Caco-2 (cell line): Measurements from ENCODE around the gene BARHL1. TPM values are rescaled to one million over a fixed set of nuclear protein-coding genes. Genes with fewer than 3 reads are reported as not detected.

Experiments used
- Bru-seq: library from RNA; stranded (reverse); fragments of 400-500 nt; gene quantifications from one replicate; lab custom pipeline; 2021; lab: Mats Ljungman, UMichigan
- BruChase-seq, 2 experiments: library from RNA; stranded (reverse); fragments of 400-500 nt; gene quantifications; one replicate each; lab custom pipeline; 2021; lab: Mats Ljungman, UMichigan
- BruUV-seq: library from RNA; stranded (reverse); fragments of 400-500 nt; replicated peaks from 2 replicates; lab custom pipeline; 2021; lab: Mats Ljungman, UMichigan
- CTCF ChIA-PET: fragments of 300-600 bp; sonication (Branson Sonifier 250); formaldehyde crosslinking; loops from one replicate; lab custom pipeline; 2022; ENCODE audit warnings: antibody characterized with exemption; lab: Charles Lee
- POLR2A ChIA-PET: fragments of 300-600 bp; sonication (Branson Sonifier 250); formaldehyde crosslinking; loops from one replicate; lab custom pipeline; 2022; ENCODE audit warnings: antibody characterized with exemption; lab: Charles Lee
- DNase-seq, 2 experiments: peaks; one replicate each; pipeline versions ENCODE4 v3.0.0 to v3.0.0-alpha.2; 2020 to 2022
- H3K27me3 ChIP-seq: replicated peaks from 2 replicates; pipeline ENCODE4 v1.6.0; 2011; ENCODE audit warnings: low read length; ENCODE audit not compliant: control insufficient read depth, insufficient read depth
- H3K36me3 ChIP-seq: 2 replicates; pipeline ENCODE4 v1.5.1; 2011; ENCODE audit warnings: low read length; ENCODE audit not compliant: control insufficient read depth, insufficient read depth
- H3K4me1 ChIP-seq: fragments of 250-450 bp; sonication (Bioruptor Pico); 2 replicates; pipeline ENCODE4 v1.5.1; 2020; ENCODE audit warnings: mild to moderate bottlenecking
- H3K4me3 ChIP-seq: 2 replicates; pipeline ENCODE4 v1.5.1; 2011; ENCODE audit warnings: low read depth, mild to moderate bottlenecking, control low read depth, low read length
- H3K9me3 ChIP-seq: fragments of 250-450 bp; sonication (Bioruptor Pico); 2 replicates; pipeline ENCODE4 v1.5.1; 2020; ENCODE audit warnings: mild to moderate bottlenecking, moderate library complexity
- H3K27ac Mint-ChIP-seq: one replicate; pipeline ENCODE4 v1.8.0; 2022; ENCODE audit warnings: mixed read lengths; ENCODE audit not compliant: unreplicated experiment
- H3K27me3 Mint-ChIP-seq: one replicate; pipeline ENCODE4 v1.8.0; 2022; ENCODE audit warnings: mixed read lengths; ENCODE audit not compliant: insufficient read depth, unreplicated experiment
- H3K36me3 Mint-ChIP-seq: one replicate; pipeline ENCODE4 v1.8.0; 2022; ENCODE audit warnings: mild to moderate bottlenecking, mixed read lengths; ENCODE audit not compliant: insufficient read depth, unreplicated experiment
- H3K4me1 Mint-ChIP-seq: one replicate; pipeline ENCODE4 v1.8.0; 2022; ENCODE audit warnings: low read depth, mixed read lengths; ENCODE audit not compliant: unreplicated experiment
- H3K4me3 Mint-ChIP-seq: one replicate; pipeline ENCODE4 v1.8.0; 2022; ENCODE audit warnings: mild to moderate bottlenecking, moderate library complexity, mixed read lengths; ENCODE audit not compliant: unreplicated experiment
- H3K9me3 Mint-ChIP-seq: one replicate; pipeline ENCODE4 v1.8.0; 2022; ENCODE audit warnings: mixed read lengths; ENCODE audit not compliant: unreplicated experiment
- intact Hi-C: fragments of 100-400 bp; cut with micrococcal nuclease; formaldehyde crosslinking; loops from one replicate; pipeline ENCODE4 v1.10.0; 2022; ENCODE audit not compliant: unreplicated experiment
- long read RNA-seq: library from polyadenylated mRNA; stranded (forward); transcript quantifications from one replicate; pipeline ENCODE4 v2.0.0, GENCODE V29; 2022
- total RNA-seq: library from RNA; stranded (reverse); gene quantifications from 2 replicates; pipeline ENCODE4 v1.2.3, GENCODE V29; 2022
- TF ChIP-seq, protein P1 (sequence below), 2 experiments: fragments of 200-600 bp in 1 of 2; IDR thresholded peaks; 1 replicate in 1 of 2; 2 replicates in 1 of 2; pipeline versions ENCODE4 v1.5.1 to v1.8.0; 2011 to 2022; ENCODE audit warnings: antibody characterized with exemption in 1 of 2, control low read depth in 1 of 2, inconsistent platforms in 1 of 2, low read depth in 1 of 2, low read length in 1 of 2, mild to moderate bottlenecking in 1 of 2, moderate library complexity in 1 of 2; ENCODE audit not compliant: insufficient read depth in 1 of 2, severe bottlenecking in 1 of 2, unreplicated experiment in 1 of 2

Gene BARHL1
- not detected in 2 replicates for total RNA-seq
- Bru-seq, nascent RNA, result not detected
- not detected for BruChase-seq, experiment 1, labeled RNA remaining after a 2-hour chase
- BruChase-seq, experiment 2, labeled RNA remaining after a 6-hour chase, result not detected
- long read RNA-seq, result 0 reads

DNA sequence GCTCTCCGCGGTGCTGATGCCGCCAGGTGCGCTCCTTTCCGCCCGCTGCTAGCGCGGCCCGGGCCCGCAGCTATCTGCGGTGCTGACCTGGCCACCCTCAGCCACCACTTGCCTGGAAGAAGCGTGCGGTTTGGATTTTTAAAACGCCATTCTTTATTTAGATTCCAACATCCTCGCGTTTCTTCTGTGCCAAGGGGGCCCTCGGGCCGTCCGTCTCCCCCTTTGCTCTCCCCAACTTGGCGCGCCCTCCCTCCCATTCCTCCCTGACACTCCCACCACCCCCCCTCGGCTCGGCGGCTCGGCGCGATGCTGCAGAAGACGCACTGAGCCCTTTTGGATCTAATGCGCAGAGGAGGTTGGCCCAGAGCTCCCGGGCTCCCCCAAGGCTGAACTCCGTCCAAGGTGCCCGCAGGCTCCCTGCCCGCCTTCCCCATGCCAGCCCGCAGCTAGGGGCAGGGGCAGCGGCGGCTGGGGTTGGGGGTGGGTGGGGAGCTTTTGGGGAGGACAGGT, at the start of gene BARHL1:
Gene BARHL1 (plus strand): TSS at position 331 of the 510 bp plus-strand sequence. CDS start 192 bp downstream, outside the sequence.
- H3K4me3 Mint-ChIP-seq, result peak within 1 kb of the TSS; percentile 33
- POLR2A ChIA-PET, result no interaction called here
- H3K4me1 Mint-ChIP-seq, result no peaks in the 10 kb centered on the region
- CTCF ChIA-PET, result no interaction called here
- Histone ChIP-seq H3K4me3 (no peak within 1 kb of the TSS), H3K4me1 (no peaks in the 10 kb centered on the region), H3K27me3 (no peaks in the 10 kb centered on the region), H3K36me3 (no peaks in the 10 kb centered on the region), H3K9me3 (no peaks in the 10 kb centered on the region)
- peaks cover 21% of the 10 kb centered on the region for H3K27me3 Mint-ChIP-seq
- no TSS peak for BruUV-seq
- no peak for DNase-seq
- TF ChIP-seq, protein P1, sequence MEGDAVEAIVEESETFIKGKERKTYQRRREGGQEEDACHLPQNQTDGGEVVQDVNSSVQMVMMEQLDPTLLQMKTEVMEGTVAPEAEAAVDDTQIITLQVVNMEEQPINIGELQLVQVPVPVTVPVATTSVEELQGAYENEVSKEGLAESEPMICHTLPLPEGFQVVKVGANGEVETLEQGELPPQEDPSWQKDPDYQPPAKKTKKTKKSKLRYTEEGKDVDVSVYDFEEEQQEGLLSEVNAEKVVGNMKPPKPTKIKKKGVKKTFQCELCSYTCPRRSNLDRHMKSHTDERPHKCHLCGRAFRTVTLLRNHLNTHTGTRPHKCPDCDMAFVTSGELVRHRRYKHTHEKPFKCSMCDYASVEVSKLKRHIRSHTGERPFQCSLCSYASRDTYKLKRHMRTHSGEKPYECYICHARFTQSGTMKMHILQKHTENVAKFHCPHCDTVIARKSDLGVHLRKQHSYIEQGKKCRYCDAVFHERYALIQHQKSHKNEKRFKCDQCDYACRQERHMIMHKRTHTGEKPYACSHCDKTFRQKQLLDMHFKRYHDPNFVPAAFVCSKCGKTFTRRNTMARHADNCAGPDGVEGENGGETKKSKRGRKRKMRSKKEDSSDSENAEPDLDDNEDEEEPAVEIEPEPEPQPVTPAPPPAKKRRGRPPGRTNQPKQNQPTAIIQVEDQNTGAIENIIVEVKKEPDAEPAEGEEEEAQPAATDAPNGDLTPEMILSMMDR (IDR thresholded peaks at IDR 0.05; ENCODE audit: insufficient read depth in 1 of 2, low read depth in 1 of 2, low read length in 1 of 2, severe bottlenecking in 1 of 2, unreplicated experiment in 1 of 2), result no peak
- intact Hi-C loops, result no loop called here
- H3K9me3 Mint-ChIP-seq, result no peaks in the 10 kb centered on the region
- H3K27ac Mint-ChIP-seq, result no peak within 1 kb of the TSS
- H3K36me3 Mint-ChIP-seq, result peaks cover 6% of the 10 kb centered on the region

DNA sequence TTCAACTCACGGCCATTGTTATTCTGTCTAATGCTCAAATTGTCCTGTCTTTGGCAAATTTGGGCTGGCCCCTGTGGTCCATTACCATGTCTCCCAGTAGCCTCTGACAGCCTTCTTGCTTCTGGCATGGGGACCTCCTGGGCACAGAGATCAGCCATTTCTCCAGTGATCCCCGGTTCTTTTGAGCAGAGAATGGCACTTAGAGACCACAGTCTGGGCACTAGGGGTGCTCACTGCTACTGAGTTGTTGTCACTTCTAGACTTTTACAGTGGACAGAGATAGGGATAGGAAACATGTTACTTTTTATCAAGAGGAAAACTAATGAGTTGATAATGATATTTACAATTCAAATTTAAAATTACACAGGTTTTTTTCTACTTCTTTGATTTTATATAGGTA, 47.6 kb upstream of the BARHL1 start:
- H3K4me1 ChIP-seq, result no peaks in the 10 kb centered on the region
- H3K4me3 ChIP-seq, result no peak overlapping the region
- no peaks in the 10 kb centered on the region for H3K27me3 ChIP-seq
- TF ChIP-seq, protein P1 (IDR thresholded peaks at IDR 0.05; ENCODE audit: insufficient read depth in 1 of 2, low read depth in 1 of 2, low read length in 1 of 2, severe bottlenecking in 1 of 2, unreplicated experiment in 1 of 2), result no peak
- peaks cover 19% of the 10 kb centered on the region for H3K9me3 Mint-ChIP-seq
- CTCF ChIA-PET, result no interaction called here
- intact Hi-C loops, result no loop called here
- no TSS peak for BruUV-seq
- POLR2A ChIA-PET, result no interaction called here
- H3K27ac Mint-ChIP-seq, result no peak overlapping the region
- H3K27me3 Mint-ChIP-seq, result peaks cover 12% of the 10 kb centered on the region
- H3K4me3 Mint-ChIP-seq, result no peak overlapping the region
- H3K9me3 ChIP-seq, result peaks cover 8% of the 10 kb centered on the region; the same call in 1 of the 2 replicates
- no peaks in the 10 kb centered on the region for H3K36me3 Mint-ChIP-seq
- no peak for DNase-seq
- H3K4me1 Mint-ChIP-seq, result no peaks in the 10 kb centered on the region
- H3K36me3 ChIP-seq, result no peaks in the 10 kb centered on the region

DNA sequence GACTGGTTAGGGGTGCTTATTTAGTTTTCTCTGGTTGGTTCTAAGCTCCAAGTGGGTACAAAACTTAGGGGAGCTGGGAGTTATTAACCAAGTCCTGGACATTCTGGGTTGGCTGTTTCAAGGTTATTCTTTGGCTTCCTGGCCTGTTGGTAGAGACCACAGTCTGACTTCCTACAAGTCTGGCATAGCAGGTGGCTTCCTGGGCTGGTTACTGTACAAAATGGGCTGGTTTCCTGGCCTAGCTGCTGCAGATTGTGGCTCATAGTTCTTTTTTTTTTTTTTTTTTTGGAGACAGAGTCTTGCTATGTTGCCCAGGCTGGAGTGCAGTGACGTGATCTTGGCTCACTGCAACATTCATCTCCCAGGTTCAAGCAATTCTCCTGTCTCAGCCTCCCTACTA, 46.3 kb upstream of the BARHL1 start:
- POLR2A ChIA-PET, result no interaction called here
- no peaks in the 10 kb centered on the region for H3K4me1 Mint-ChIP-seq
- H3K4me3 Mint-ChIP-seq, result no peak overlapping the region
- CTCF ChIA-PET, result no interaction called here
- Histone ChIP-seq H3K4me3 (no peak overlapping the region), H3K4me1 (no peaks in the 10 kb centered on the region), H3K36me3 (no peaks in the 10 kb centered on the region), H3K9me3 (peaks cover 8% of the 10 kb centered on the region; the same call in 1 of the 2 replicates), H3K27me3 (no peaks in the 10 kb centered on the region)
- no TSS peak for BruUV-seq
- H3K36me3 Mint-ChIP-seq, result no peaks in the 10 kb centered on the region
- peaks cover 8% of the 10 kb centered on the region for H3K27me3 Mint-ChIP-seq
- no peak for DNase-seq
- TF ChIP-seq, protein P1 (IDR thresholded peaks at IDR 0.05; ENCODE audit: insufficient read depth in 1 of 2, low read depth in 1 of 2, low read length in 1 of 2, severe bottlenecking in 1 of 2, unreplicated experiment in 1 of 2), result no peak
- H3K9me3 Mint-ChIP-seq, result peaks cover 19% of the 10 kb centered on the region
- no peak overlapping the region for H3K27ac Mint-ChIP-seq
- intact Hi-C loops, result no loop called here
